HG03565 (cell line): ENCODE results near the gene ZCCHC14.
"Not testable (repeated sequence)": the region's sequence is repeated elsewhere in the genome, so short reads cannot be mapped to it uniquely, and the experiment has no call there.

ENCODE experiments used
- ATAC-seq: cut with Tn5 transposase; IDR thresholded peaks from one replicate; pipeline ENCODE4 v1.9.1; 2021; ENCODE audit warnings: mild to moderate bottlenecking, moderate library complexity; ENCODE audit not compliant: unreplicated experiment

ZCCHC14 gene

GRCh38 chr16:87497767-87498290 lies 5.0 kb upstream of the ZCCHC14 start:
- ATAC-seq, result not testable (repeated sequence)

GRCh38 chr16:87497023-87497766 lies 4.4 kb upstream of the ZCCHC14 start:
- not testable (repeated sequence) for ATAC-seq

GRCh38 chr16:87496447-87496801 lies 3.6 kb upstream of the ZCCHC14 start:
- no peak for ATAC-seq

GRCh38 chr16:87495578-87496446 lies 3.0 kb upstream of the ZCCHC14 start:
- ATAC-seq, result no peak

GRCh38 chr16:87493608-87494280 lies 920 bp upstream of the ZCCHC14 start:
- no peak for ATAC-seq

- no peak for ATAC-seq
Observed at GRCh38 chr16:87492291-87492630, 563 bp downstream of the ZCCHC14 start.

- ATAC-seq, result no peak
Observed at GRCh38 chr16:87491522-87492290, 1.1 kb downstream of the ZCCHC14 start.

- ATAC-seq, result not testable (repeated sequence)
Observed at GRCh38 chr16:87490799-87491521, 1.9 kb downstream of the ZCCHC14 start.

- no peak for ATAC-seq
Observed at GRCh38 chr16:87490096-87490798, 2.6 kb downstream of the ZCCHC14 start.

GRCh38 chr16:87489434-87490045 lies 3.3 kb downstream of the ZCCHC14 start:
- ATAC-seq, result no peak

GRCh38 chr16:87488960-87489359 lies 3.9 kb downstream of the ZCCHC14 start:
- ATAC-seq, result not testable (repeated sequence)

- ATAC-seq, result no peak
Observed at GRCh38 chr16:87487361-87487924, 5.4 kb downstream of the ZCCHC14 start.

- ATAC-seq, result no peak
Observed at GRCh38 chr16:87486713-87487247, 6.0 kb downstream of the ZCCHC14 start.

- no peak for ATAC-seq
Observed at GRCh38 chr16:87486282-87486681, 6.5 kb downstream of the ZCCHC14 start.

- not testable (repeated sequence) for ATAC-seq
Observed at GRCh38 chr16:87485792-87486191, 7.0 kb downstream of the ZCCHC14 start.

GRCh38 chr16:87484487-87485331 lies 8.1 kb downstream of the ZCCHC14 start:
- no peak for ATAC-seq

- no peak for ATAC-seq
Observed at GRCh38 chr16:87483481-87483880, 9.3 kb downstream of the ZCCHC14 start.
